ENCODE results near the gene SGSM2.
"Not testable (repeated sequence)": the region's sequence is repeated elsewhere in the genome, so short reads cannot be mapped to it uniquely, and the experiment has no call there.

SGSM2 gene

DNA sequence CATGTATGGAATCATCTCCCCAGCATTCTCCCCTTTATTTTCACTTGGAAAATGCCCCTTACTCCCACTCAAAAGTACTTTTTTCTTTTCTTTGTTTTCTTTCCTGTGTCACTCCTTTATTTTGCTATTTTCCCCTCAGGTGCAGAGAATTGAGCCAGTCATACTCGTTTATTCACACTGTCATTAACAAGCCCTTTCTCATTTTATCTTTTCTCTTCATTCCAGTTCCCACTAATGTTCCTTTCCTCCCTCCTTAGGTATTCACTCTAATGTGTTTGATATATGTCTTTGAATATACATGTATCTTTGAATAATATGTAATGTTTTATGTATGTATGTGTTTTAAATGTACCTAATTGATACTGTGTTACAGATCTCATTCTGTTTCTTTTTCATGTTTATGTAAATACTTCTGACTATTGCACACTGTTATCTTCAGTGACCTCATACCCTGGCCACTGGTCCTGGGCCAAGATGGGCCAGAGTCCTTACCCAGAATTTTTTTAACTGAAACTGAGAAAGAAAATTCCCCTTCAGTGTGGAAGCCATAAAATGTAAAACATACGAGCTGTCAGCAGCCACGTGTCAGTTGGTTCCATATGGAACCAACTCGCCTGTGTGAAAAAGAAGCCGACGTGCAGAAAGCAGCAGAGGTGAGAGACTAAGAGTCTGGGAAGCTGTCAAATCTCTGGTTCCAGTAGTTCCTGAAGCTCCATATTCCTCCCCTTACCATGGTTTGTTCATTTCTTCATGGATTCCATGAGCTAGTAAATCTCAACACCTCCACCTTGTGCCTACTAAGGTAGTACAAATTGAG, 27.8 kb upstream of the SGSM2 start:
- Histone ChIP-seq H3K4me1 (ENCODE audit: control insufficient read depth, insufficient read depth, low read length) (no peaks in the 10 kb centered on the region), H3K27ac (ENCODE audit: low read length) (no peak overlapping the region), H3K9ac (ENCODE audit: low read length in 2 of 2) (no peak overlapping the region), H3K27me3 (ENCODE audit: control insufficient read depth in 1 of 2, insufficient read depth in 2 of 2, low read length in 2 of 2) (no peaks in the 10 kb centered on the region), H3K4me3 (ENCODE audit: low read length in 2 of 2) (no peak overlapping the region), H3K9me3 (ENCODE audit: control insufficient read depth in 2 of 2, low read length in 2 of 2) (no peaks in the 10 kb centered on the region), H3K36me3 (ENCODE audit: control insufficient read depth in 2 of 2, insufficient read depth in 2 of 2, low read length in 2 of 2) (no peaks in the 10 kb centered on the region)

DNA sequence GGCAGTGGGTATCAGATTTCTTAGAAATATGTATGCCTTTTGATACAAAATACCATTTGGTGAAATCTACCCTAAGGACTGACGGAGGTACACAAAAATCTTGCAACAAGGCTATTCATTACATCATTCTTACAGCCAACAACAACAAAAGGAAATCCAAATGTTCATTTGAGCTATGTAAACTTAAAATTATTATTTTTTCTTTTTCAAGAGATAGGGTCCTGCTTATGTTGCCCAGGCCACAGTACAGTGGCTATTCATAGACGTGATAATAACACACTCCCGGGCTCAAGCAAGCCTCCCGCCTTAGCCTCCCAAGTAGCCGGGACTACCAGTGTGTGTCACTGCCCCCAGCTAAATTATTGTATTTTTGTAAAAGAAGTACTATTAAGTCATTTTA, 24.6 kb upstream of the SGSM2 start:
- no peak overlapping the region for H3K4me3 ChIP-seq (ENCODE audit: low read length in 2 of 2)

DNA sequence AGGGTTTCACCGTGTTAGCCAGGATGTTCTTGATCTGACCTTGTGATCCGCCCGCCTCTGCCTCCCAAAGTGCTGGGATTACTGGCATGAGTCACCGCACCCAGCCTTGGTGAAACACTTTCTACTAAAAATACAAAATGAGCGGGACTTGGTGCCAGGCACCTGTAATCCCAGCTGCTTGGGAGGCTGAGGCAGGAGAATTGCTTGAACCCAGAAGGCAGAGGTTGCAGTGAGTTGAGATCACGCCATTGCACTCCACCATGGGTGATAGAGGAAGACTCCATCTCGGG, 20.4 kb upstream of the SGSM2 start:
- H3K4me3 ChIP-seq (ENCODE audit: low read length in 2 of 2); H3K9ac ChIP-seq (ENCODE audit: low read length in 2 of 2); H3K4me1 ChIP-seq (ENCODE audit: control insufficient read depth, insufficient read depth, low read length); H3K27ac ChIP-seq (ENCODE audit: low read length); H3K36me3 ChIP-seq (ENCODE audit: control insufficient read depth in 2 of 2, insufficient read depth in 2 of 2, low read length in 2 of 2); H3K9me3 ChIP-seq (ENCODE audit: control insufficient read depth in 2 of 2, low read length in 2 of 2); H3K27me3 ChIP-seq (ENCODE audit: control insufficient read depth in 1 of 2, insufficient read depth in 2 of 2, low read length in 2 of 2): not testable (repeated sequence)

More for the DNA sequence above, 24.6 kb upstream of the SGSM2 start:
- no peaks in the 10 kb centered on the region for H3K36me3 ChIP-seq (ENCODE audit: control insufficient read depth in 2 of 2, insufficient read depth in 2 of 2, low read length in 2 of 2)
- no peaks in the 10 kb centered on the region for H3K9me3 ChIP-seq (ENCODE audit: control insufficient read depth in 2 of 2, low read length in 2 of 2)
- H3K27ac ChIP-seq (ENCODE audit: low read length) = no peak overlapping the region
- no peaks in the 10 kb centered on the region for H3K27me3 ChIP-seq (ENCODE audit: control insufficient read depth in 1 of 2, insufficient read depth in 2 of 2, low read length in 2 of 2)
- H3K9ac ChIP-seq (ENCODE audit: low read length in 2 of 2) = no peak overlapping the region
- H3K4me1 ChIP-seq (ENCODE audit: control insufficient read depth, insufficient read depth, low read length) = no peaks in the 10 kb centered on the region

DNA sequence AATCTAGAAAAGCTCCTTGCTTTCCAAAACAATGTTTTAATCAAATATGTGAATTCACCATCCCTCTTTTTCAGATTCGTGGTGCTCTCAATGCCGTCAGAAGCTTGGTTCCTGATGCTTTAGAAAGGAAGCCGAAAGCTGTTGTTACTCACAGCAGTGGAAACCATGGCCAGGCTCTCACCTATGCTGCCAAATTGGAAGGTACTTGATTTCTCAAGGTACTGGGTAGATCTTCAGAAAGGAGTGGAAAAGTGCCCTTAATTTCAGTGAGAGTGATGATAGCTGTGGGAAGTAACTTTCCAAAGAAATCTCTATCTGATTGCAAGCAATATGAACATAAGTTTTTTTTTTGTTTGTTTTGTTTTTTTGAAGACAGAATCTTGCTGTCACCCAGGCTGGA, 19.5 kb upstream of the SGSM2 start:
- Histone ChIP-seq H3K4me3 (ENCODE audit: low read length in 2 of 2) (no peak overlapping the region), H3K27me3 (ENCODE audit: control insufficient read depth in 1 of 2, insufficient read depth in 2 of 2, low read length in 2 of 2) (no peaks in the 10 kb centered on the region), H3K36me3 (ENCODE audit: control insufficient read depth in 2 of 2, insufficient read depth in 2 of 2, low read length in 2 of 2) (peaks cover 0 to 5% of the 10 kb centered on the region in 2 donors), H3K4me1 (ENCODE audit: control insufficient read depth, insufficient read depth, low read length) (no peaks in the 10 kb centered on the region), H3K9me3 (ENCODE audit: control insufficient read depth in 2 of 2, low read length in 2 of 2) (no peaks in the 10 kb centered on the region), H3K27ac (ENCODE audit: low read length) (no peak overlapping the region), H3K9ac (ENCODE audit: low read length in 2 of 2) (no peak overlapping the region)

DNA sequence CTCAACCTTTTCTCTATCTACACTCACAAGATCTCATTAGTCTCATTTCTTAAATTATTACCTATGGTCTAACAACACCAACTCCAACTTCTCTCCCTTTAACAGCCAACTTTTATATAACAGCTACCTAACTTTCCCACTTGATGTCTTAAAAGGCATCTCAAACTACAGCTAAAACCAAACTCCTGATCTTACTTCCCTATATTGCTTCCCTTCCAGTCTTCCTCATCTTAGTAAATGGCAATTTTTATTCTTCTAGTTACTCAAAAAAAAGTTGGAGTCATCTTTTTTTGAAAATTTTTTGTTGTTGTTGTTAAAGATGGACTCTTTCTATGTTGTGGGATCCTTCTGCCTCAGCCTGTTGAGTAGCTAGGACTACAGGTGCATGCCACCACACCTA, 18.2 kb upstream of the SGSM2 start:
- Histone ChIP-seq H3K9ac (ENCODE audit: low read length in 2 of 2) (no peak overlapping the region), H3K4me1 (ENCODE audit: control insufficient read depth, insufficient read depth, low read length) (no peaks in the 10 kb centered on the region), H3K27me3 (ENCODE audit: control insufficient read depth in 1 of 2, insufficient read depth in 2 of 2, low read length in 2 of 2) (no peaks in the 10 kb centered on the region), H3K36me3 (ENCODE audit: control insufficient read depth in 2 of 2, insufficient read depth in 2 of 2, low read length in 2 of 2) (peaks cover 12 to 17% of the 10 kb centered on the region in 2 donors), H3K4me3 (ENCODE audit: low read length in 2 of 2) (no peak overlapping the region), H3K9me3 (ENCODE audit: control insufficient read depth in 2 of 2, low read length in 2 of 2) (no peaks in the 10 kb centered on the region), H3K27ac (ENCODE audit: low read length) (no peak overlapping the region)

DNA sequence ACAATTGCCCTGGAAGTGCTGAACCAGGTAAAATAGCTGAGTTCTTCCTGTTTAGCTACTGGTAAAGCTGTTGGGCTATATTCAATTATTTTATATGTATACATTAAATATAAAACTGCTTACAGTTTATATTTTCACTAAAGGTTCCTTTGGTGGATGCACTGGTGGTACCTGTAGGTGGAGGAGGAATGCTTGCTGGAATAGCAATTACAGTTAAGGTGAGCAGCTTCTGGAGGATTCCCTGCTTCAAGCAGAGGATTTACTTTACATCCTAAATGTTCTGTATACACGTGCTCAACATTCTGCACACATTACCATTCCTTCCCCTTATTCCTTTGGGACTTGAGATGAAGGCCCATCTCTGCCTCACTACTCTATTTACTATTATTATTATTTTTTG, 15.9 kb upstream of the SGSM2 start:
- no peaks in the 10 kb centered on the region for H3K27me3 ChIP-seq (ENCODE audit: control insufficient read depth in 1 of 2, insufficient read depth in 2 of 2, low read length in 2 of 2)
- H3K27ac ChIP-seq (ENCODE audit: low read length) = no peak overlapping the region
- no peak overlapping the region for H3K4me3 ChIP-seq (ENCODE audit: low read length in 2 of 2)
- H3K9ac ChIP-seq (ENCODE audit: low read length in 2 of 2) = no peak overlapping the region
- no peaks in the 10 kb centered on the region for H3K4me1 ChIP-seq (ENCODE audit: control insufficient read depth, insufficient read depth, low read length)
- H3K36me3 ChIP-seq (ENCODE audit: control insufficient read depth in 2 of 2, insufficient read depth in 2 of 2, low read length in 2 of 2) = peaks cover 28 to 36% of the 10 kb centered on the region in 2 donors
- no peaks in the 10 kb centered on the region for H3K9me3 ChIP-seq (ENCODE audit: control insufficient read depth in 2 of 2, low read length in 2 of 2)

DNA sequence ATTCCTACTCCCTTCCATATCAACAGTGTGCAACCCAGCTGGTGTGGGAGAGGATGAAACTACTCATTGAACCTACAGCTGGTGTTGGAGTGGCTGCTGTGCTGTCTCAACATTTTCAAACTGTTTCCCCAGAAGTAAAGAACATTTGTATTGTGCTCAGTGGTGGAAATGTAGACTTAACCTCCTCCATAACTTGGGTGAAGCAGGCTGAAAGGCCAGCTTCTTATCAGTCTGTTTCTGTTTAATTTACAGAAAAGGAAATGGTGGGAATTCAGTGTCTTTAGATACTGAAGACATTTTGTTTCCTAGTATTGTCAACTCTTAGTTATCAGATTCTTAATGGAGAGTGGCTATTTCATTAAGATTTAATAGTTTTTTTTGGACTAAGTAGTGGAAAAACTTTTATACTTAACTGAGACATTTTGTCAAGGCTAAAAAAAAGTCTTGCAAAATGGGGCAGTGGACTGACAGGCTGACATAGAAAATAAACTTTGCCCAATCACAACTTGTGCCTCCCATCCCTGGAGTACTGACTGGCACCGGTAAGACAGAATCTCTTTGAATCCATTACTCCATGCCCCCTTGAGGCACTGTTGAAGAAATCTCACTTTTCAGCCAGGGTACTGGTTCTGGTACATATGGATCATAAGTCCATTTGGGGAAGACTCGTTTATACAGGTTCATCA, 13.5 kb upstream of the SGSM2 start:
- H3K4me1 ChIP-seq (ENCODE audit: control insufficient read depth, insufficient read depth, low read length) = no peaks in the 10 kb centered on the region
- H3K9me3 ChIP-seq (ENCODE audit: control insufficient read depth in 2 of 2, low read length in 2 of 2) = no peaks in the 10 kb centered on the region
- no peak overlapping the region for H3K27ac ChIP-seq (ENCODE audit: low read length)
- H3K9ac ChIP-seq (ENCODE audit: low read length in 2 of 2) = no peak overlapping the region
- no peaks in the 10 kb centered on the region for H3K27me3 ChIP-seq (ENCODE audit: control insufficient read depth in 1 of 2, insufficient read depth in 2 of 2, low read length in 2 of 2)
- H3K4me3 ChIP-seq (ENCODE audit: low read length in 2 of 2) = no peak overlapping the region
- H3K36me3 ChIP-seq (ENCODE audit: control insufficient read depth in 2 of 2, insufficient read depth in 2 of 2, low read length in 2 of 2) = peaks cover 28 to 40% of the 10 kb centered on the region in 2 donors

DNA sequence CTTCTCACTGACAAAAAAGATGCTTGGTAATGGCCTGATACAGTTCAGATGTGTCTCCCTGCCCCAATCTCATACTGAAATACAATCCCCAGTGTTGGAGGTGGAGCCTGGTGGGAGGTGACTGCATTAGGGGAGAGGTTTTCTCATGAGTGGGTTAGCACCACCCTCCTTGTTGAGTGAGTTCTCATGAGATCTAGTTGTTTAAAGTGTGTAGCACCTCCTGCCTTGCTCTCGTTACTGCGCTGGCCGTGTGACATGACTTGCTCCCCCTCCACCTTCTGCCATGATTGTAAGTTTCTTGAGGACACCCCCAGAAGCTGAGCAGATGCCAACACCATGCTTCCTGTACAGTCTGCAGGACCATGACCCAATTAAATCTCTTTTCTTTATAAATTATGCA, 6.0 kb upstream of the SGSM2 start:
- H3K9me3 ChIP-seq (ENCODE audit: control insufficient read depth in 2 of 2, low read length in 2 of 2) = no peaks in the 10 kb centered on the region
- H3K27me3 ChIP-seq (ENCODE audit: control insufficient read depth in 1 of 2, insufficient read depth in 2 of 2, low read length in 2 of 2) = no peaks in the 10 kb centered on the region
- H3K27ac ChIP-seq (ENCODE audit: low read length) = no peak overlapping the region
- H3K4me1 ChIP-seq (ENCODE audit: control insufficient read depth, insufficient read depth, low read length) = peaks cover 10% of the 10 kb centered on the region
- peaks cover 52 to 55% of the 10 kb centered on the region in 2 donors for H3K36me3 ChIP-seq (ENCODE audit: control insufficient read depth in 2 of 2, insufficient read depth in 2 of 2, low read length in 2 of 2)
- H3K4me3 ChIP-seq (ENCODE audit: low read length in 2 of 2) = no peak overlapping the region
- no peak overlapping the region for H3K9ac ChIP-seq (ENCODE audit: low read length in 2 of 2)

DNA sequence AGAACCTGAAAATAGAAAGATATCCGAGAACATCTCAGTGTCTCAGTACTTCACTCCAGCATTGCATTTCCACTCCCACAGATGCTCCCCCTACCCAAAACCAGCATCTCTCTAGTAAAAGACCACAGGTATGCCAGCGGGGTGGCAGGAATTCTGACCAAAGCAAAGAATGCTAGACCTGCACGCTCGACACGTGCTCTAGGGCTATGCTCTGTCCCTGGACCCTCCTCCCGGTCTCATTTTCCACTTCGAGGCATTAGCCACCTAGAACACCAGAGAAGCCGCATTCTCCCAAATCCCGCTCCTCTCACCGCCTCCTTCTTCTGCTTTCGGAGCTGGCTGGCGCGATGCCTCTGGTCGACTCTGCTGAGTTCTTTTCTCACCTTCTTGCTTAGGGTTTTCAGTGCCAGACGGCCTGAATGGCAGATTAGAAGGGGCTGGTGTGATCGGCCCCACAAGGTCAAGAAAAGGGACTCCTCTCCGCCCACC, 1.5 kb upstream of the SGSM2 start:
- peak overlapping the region; percentile 87 for H3K27ac ChIP-seq (ENCODE audit: low read length)
- peak overlapping the region; percentile 93 to 97 for H3K4me3 ChIP-seq (ENCODE audit: low read length in 2 of 2)

DNA sequence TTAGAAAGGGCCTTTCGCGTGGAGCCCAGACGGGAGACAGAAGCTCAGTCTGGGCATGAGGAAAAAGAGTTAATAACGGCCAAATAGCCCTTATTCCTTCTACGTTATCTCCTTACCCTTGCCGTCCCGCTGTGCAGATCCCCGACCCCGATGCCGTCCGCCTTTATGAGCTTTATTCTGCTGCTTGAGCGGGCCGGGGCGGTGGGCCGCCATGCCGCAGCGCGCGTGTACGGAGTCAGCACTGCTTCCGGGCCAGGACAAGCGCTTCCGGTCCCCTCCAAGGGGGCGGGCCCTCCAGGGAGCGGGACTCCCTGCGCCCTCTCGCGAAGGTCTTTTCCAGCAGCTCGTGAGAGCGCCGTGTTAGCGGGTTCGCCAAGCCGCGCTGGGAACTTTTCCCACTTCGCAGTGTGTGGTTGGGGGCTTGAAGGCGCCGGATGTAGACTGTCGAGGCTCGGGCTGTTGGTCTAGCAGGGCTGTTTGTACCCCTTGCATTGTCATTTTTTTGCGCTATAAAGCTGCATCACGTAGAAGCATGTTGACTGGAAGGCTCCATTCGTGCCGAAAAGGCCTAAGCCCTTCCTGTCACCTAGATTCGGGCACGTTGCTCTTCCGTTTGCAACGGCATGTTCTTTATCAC, 968 bp upstream of the SGSM2 start, which contains the start of gene TSR1:
TSR1 (minus strand) TSS at position 243 of the 637 bp plus-strand sequence; CDS start at position 213, 30 bp downstream.
- peak within 1 kb of the TSS; percentile 87 to 96 for H3K9ac ChIP-seq (ENCODE audit: low read length in 2 of 2)

More for the DNA sequence above, 1.5 kb upstream of the SGSM2 start:
- Histone ChIP-seq H3K9ac (ENCODE audit: low read length in 2 of 2) (peak overlapping the region; percentile 87 to 96), H3K27me3 (ENCODE audit: control insufficient read depth in 1 of 2, insufficient read depth in 2 of 2, low read length in 2 of 2) (no peaks in the 10 kb centered on the region), H3K9me3 (ENCODE audit: control insufficient read depth in 2 of 2, low read length in 2 of 2) (no peaks in the 10 kb centered on the region), H3K4me1 (ENCODE audit: control insufficient read depth, insufficient read depth, low read length) (peaks cover 25% of the 10 kb centered on the region), H3K36me3 (ENCODE audit: control insufficient read depth in 2 of 2, insufficient read depth in 2 of 2, low read length in 2 of 2) (peaks cover 32 to 38% of the 10 kb centered on the region in 2 donors)

More for the DNA sequence above, 968 bp upstream of the SGSM2 start, which contains the start of gene TSR1:
- Histone ChIP-seq H3K36me3 (ENCODE audit: control insufficient read depth in 2 of 2, insufficient read depth in 2 of 2, low read length in 2 of 2) (peaks cover 26 to 32% of the 10 kb centered on the region in 2 donors), H3K27me3 (ENCODE audit: control insufficient read depth in 1 of 2, insufficient read depth in 2 of 2, low read length in 2 of 2) (no peaks in the 10 kb centered on the region), H3K4me1 (ENCODE audit: control insufficient read depth, insufficient read depth, low read length) (peaks cover 25% of the 10 kb centered on the region), H3K4me3 (ENCODE audit: low read length in 2 of 2) (peak within 1 kb of the TSS; percentile 93 to 97), H3K27ac (ENCODE audit: low read length) (peak within 1 kb of the TSS; percentile 87), H3K9me3 (ENCODE audit: control insufficient read depth in 2 of 2, low read length in 2 of 2) (no peaks in the 10 kb centered on the region)

Data from stomach smooth muscle (tissue), 2 donors.